Measurements from ENCODE around the gene PPIP5K2. TPM values are rescaled to one million over a fixed set of nuclear protein-coding genes. Genes with fewer than 3 reads are reported as not detected.

Gene PPIP5K2
- 25.7 TPM in 2 replicates for total RNA-seq (2014; rRNA removed; shearing (Covaris generic))

GRCh38 chr5:103119765-103120606 lies at the start of gene PPIP5K2, which contains the start of gene GIN1:
Gene PPIP5K2, plus strand, starts transcription at chr5:103120301. Its CDS starts 9,289 bp downstream, at chr5:103129590.
Gene GIN1, minus strand, starts transcription at chr5:103120138. Its CDS starts 11,431 bp downstream, at chr5:103108707.

GRCh38 chr5:103258368-103258956 lies 138.4 kb downstream of the PPIP5K2 start, which contains the start of gene MACIR:
Gene MACIR, plus strand, starts transcription at chr5:103258763. Its CDS starts 17,157 bp downstream, at chr5:103275920.

Other genes starting within 250 kb of the PPIP5K2 start
- gene GIN1, start 163 bp upstream of the PPIP5K2 start, total RNA-seq (2014; rRNA removed; shearing (Covaris generic)): 3.4 and 4.0 TPM in 2 replicates
- 15.4 and 17.1 TPM in 2 replicates for gene MACIR, start 138.5 kb downstream of the PPIP5K2 start, total RNA-seq (2014; rRNA removed; shearing (Covaris generic))